ENCODE measurements around the gene B3GALT5.

B3GALT5 gene

GRCh38 chr21:39707316-39707715, 94.6 kb downstream of the B3GALT5 start:
- DNase-seq = no peak

GRCh38 chr21:39710866-39711265, 98.1 kb downstream of the B3GALT5 start:
- DNase-seq = no peak

- DNase-seq = no peak
Measured at GRCh38 chr21:39712273-39712672, 99.5 kb downstream of the B3GALT5 start.

- DNase-seq = peak; percentile 67 to 89
Measured at GRCh38 chr21:39712976-39713375, 100.2 kb downstream of the B3GALT5 start.

- DNase-seq = no peak
Measured at GRCh38 chr21:39713905-39714304, 101.2 kb downstream of the B3GALT5 start.

- DNase-seq = no peak
Measured at GRCh38 chr21:39714331-39714730, 101.6 kb downstream of the B3GALT5 start.

- peak; percentile 2 to 52 for DNase-seq
Measured at GRCh38 chr21:39715804-39716397, 103.2 kb downstream of the B3GALT5 start.

- no peak for DNase-seq
Measured at GRCh38 chr21:39720126-39720778, 107.5 kb downstream of the B3GALT5 start.

- no peak for DNase-seq
Measured at GRCh38 chr21:39721885-39722284, 109.1 kb downstream of the B3GALT5 start.

Measured in NCI-H524 (cell line).